Keratinocyte (primary cell): ENCODE data around the gene KDM1B. TPM values are rescaled to one million over a fixed set of nuclear protein-coding genes. Genes with fewer than 3 reads are reported as not detected.

Source experiments
- DNase-seq: peaks from one replicate; pipeline ENCODE4 v3.0.0-alpha.2; 2011; ENCODE audit warnings: low read depth, missing footprints, low spot score
- FAIRE-seq: peaks from 2 replicates; lab custom pipeline; 2011; peaks lifted over from hg19 to GRCh38; lab: Jason Lieb, UNC
- H2AFZ ChIP-seq: 2 replicates; pipeline ENCODE4 v1.6.0; 2012; ENCODE audit warnings: low read length, control low read depth, inconsistent platforms; ENCODE audit not compliant: control insufficient read depth
- H3K27ac ChIP-seq: 2 replicates; pipeline ENCODE4 v1.5.1; 2011; ENCODE audit warnings: low read length; ENCODE audit not compliant: control insufficient read depth, insufficient read depth
- H3K27me3 ChIP-seq: 3 replicates; pipeline ENCODE4 v1.6.0; 2011; ENCODE audit warnings: low read length; ENCODE audit not compliant: control insufficient read depth, insufficient read depth; ENCODE audit errors: extremely low read depth
- H3K36me3 ChIP-seq, 2 experiments: 2 replicates in 1 of 2; 3 replicates in 1 of 2; pipeline ENCODE4 v1.5.1; 2011; ENCODE audit warnings: low read length in 2 of 2, mild to moderate bottlenecking in 1 of 2; ENCODE audit not compliant: control insufficient read depth in 2 of 2, insufficient read depth in 2 of 2; ENCODE audit errors: extremely low read depth in 1 of 2
- H3K4me1 ChIP-seq: 3 replicates; pipeline ENCODE4 v1.5.1; 2011; ENCODE audit warnings: low read length; ENCODE audit not compliant: control insufficient read depth, insufficient read depth; ENCODE audit errors: extremely low read depth
- H3K4me2 ChIP-seq: 3 replicates; pipeline ENCODE4 v1.6.0; 2011; ENCODE audit warnings: low read depth, low read length; ENCODE audit not compliant: control insufficient read depth, insufficient read depth; ENCODE audit errors: extremely low read depth
- H3K4me3 ChIP-seq, 3 experiments: fragments of 200-600 bp in 1 of 3; sonication (generic) in 1 of 3; 2 replicates in 2 of 3; 3 replicates in 1 of 3; pipeline ENCODE4 v1.5.1; 2011 to 2016; ENCODE audit warnings: low read length in 3 of 3, mild to moderate bottlenecking in 3 of 3, control low read depth in 2 of 3, inconsistent platforms in 1 of 3, low read depth in 1 of 3, mixed read lengths in 1 of 3, mixed run types in 1 of 3, moderate library complexity in 1 of 3; ENCODE audit not compliant: control insufficient read depth in 2 of 3, insufficient read depth in 2 of 3; ENCODE audit errors: extremely low read depth in 1 of 3
- H3K79me2 ChIP-seq: 2 replicates; pipeline ENCODE4 v1.6.0; 2012; ENCODE audit warnings: low read length; ENCODE audit not compliant: control insufficient read depth, insufficient read depth
- H3K9ac ChIP-seq: 3 replicates; pipeline ENCODE4 v1.6.0; 2011; ENCODE audit warnings: low read length; ENCODE audit not compliant: control insufficient read depth, insufficient read depth; ENCODE audit errors: extremely low read depth
- H3K9me1 ChIP-seq: 3 replicates; pipeline ENCODE4 v1.6.0; 2011; ENCODE audit warnings: low read length; ENCODE audit not compliant: control insufficient read depth, insufficient read depth; ENCODE audit errors: extremely low read depth
- H3K9me3 ChIP-seq: 2 replicates; pipeline ENCODE4 v1.5.1; 2012; ENCODE audit warnings: low read depth, low read length; ENCODE audit not compliant: control insufficient read depth
- H4K20me1 ChIP-seq: 3 replicates; pipeline ENCODE4 v1.6.0; 2011; ENCODE audit warnings: low read length; ENCODE audit not compliant: control insufficient read depth, insufficient read depth; ENCODE audit errors: extremely low read depth
- CTCF ChIP-seq, 3 experiments: IDR thresholded peaks in 1 of 3; conservative IDR thresholded peaks in 1 of 3; optimal IDR thresholded peaks in 1 of 3; 2 replicates in 2 of 3; 3 replicates in 1 of 3; pipeline versions ENCODE3 to v1.5.1; 2011; ENCODE audit warnings: low read length in 3 of 3, mild to moderate bottlenecking in 3 of 3, moderate library complexity in 2 of 3, control low read depth in 1 of 3, inconsistent platforms in 1 of 3; ENCODE audit not compliant: insufficient read depth in 2 of 3; ENCODE audit errors: extremely low read depth in 1 of 3
- EZH2 ChIP-seq: IDR thresholded peaks from one replicate; pipeline ENCODE4 v1.6.1; 2012; ENCODE audit warnings: inconsistent platforms, mild to moderate bottlenecking, low read length, moderate library complexity
- dilution Hi-C: fragments of 300-500 bp; cut with MboI; formaldehyde crosslinking; loops from one replicate; pipeline ENCODE4 v1.7.0; 2020; ENCODE audit warnings: low sequenced_read_pairs; ENCODE audit not compliant: extremely low pct_ligation_motif_present
- polyA plus RNA-seq, 5 experiments: library from polyadenylated mRNA; depleted of rRNA in 3 of 5; stranded (reverse) in 3 of 5; stranded (forward) in 1 of 5; unstranded in 1 of 5; fragments of >200 nt; gene quantifications; 1 replicate in 1 of 5; 2 replicates in 3 of 5; 3 replicates in 1 of 5; pipeline versions ENCODE4 v1.2.1 to v1.2.3, GENCODE V29; 2011 to 2012; ENCODE audit warnings: missing spikeins in 2 of 5, low read depth in 1 of 5, low replicate concordance in 1 of 5

The KDM1B gene
- polyA plus RNA-seq, 1 donor (not counting 4 experiments of a cell fraction or from before 2014, with no cell fraction given): 32.7 TPM

GRCh38 chr6:18166312-18167036, 11.3 kb downstream of the KDM1B start:
- Histone ChIP-seq H3K27me3 (no peaks in the 10 kb centered on the region), H3K4me3 (no peak overlapping the region), H2AFZ (no peak overlapping the region), H3K79me2 (no peaks in the 10 kb centered on the region), H3K27ac (no peak overlapping the region), H3K36me3 (peaks cover 8 to 11% of the 10 kb centered on the region in 2 experiments), H3K4me2 (no peak overlapping the region), H3K4me1 (no peaks in the 10 kb centered on the region), H3K9me1 (no peaks in the 10 kb centered on the region), H3K9me3 (no peaks in the 10 kb centered on the region), H3K9ac (no peak overlapping the region), H4K20me1 (no peaks in the 10 kb centered on the region)
- FAIRE-seq (no peak), DNase-seq (no peak)
- no peak for TF ChIP-seq EZH2
- TF ChIP-seq CTCF (optimal IDR thresholded peaks at IDR 0.05 in 1 of 3, IDR thresholded peaks at IDR 0.05 in 1 of 3, conservative IDR thresholded peaks at IDR 0.05 in 1 of 3; ENCODE audit: extremely low read depth in 1 of 3, insufficient read depth in 2 of 3, low read length in 3 of 3): no peak
- dilution Hi-C loops: no loop called here

GRCh38 chr6:18168264-18168663, 13.0 kb downstream of the KDM1B start:
- no peak for FAIRE-seq
- Histone ChIP-seq H3K9me3 (no peaks in the 10 kb centered on the region), H3K36me3 (peaks cover 5 to 9% of the 10 kb centered on the region in 2 experiments)

More at GRCh38 chr6:18168264-18168663, 13.0 kb downstream of the KDM1B start:
- Histone ChIP-seq H3K9ac (no peak overlapping the region), H2AFZ (no peak overlapping the region), H3K27me3 (no peaks in the 10 kb centered on the region), H3K4me1 (no peaks in the 10 kb centered on the region), H3K4me2 (no peak overlapping the region), H4K20me1 (no peaks in the 10 kb centered on the region), H3K79me2 (no peaks in the 10 kb centered on the region), H3K27ac (no peak overlapping the region), H3K4me3 (no peak overlapping the region), H3K9me1 (no peaks in the 10 kb centered on the region)
- dilution Hi-C loops: no loop called here
- DNase-seq: no peak
- TF ChIP-seq EZH2: no peak
- TF ChIP-seq CTCF (optimal IDR thresholded peaks at IDR 0.05 in 1 of 3, IDR thresholded peaks at IDR 0.05 in 1 of 3, conservative IDR thresholded peaks at IDR 0.05 in 1 of 3; ENCODE audit: extremely low read depth in 1 of 3, insufficient read depth in 2 of 3, low read length in 3 of 3): no peak
